Muscle layer of duodenum (tissue), 2 donors: Measurements from ENCODE around the gene FAM53B.

Experiments used
- H3K27ac ChIP-seq: one replicate; pipeline ENCODE4 v1.7.0; 2013; ENCODE audit warnings: mild to moderate bottlenecking, low read length
- H3K27me3 ChIP-seq: one replicate; pipeline ENCODE4 v1.7.0; 2013; ENCODE audit warnings: low read depth, mild to moderate bottlenecking, control low read depth, low read length
- H3K36me3 ChIP-seq, 2 donors: one replicate each; pipeline ENCODE4 v1.7.0; 2013; ENCODE audit warnings: low read length in 2 of 2, control low read depth in 1 of 2, mild to moderate bottlenecking in 1 of 2; ENCODE audit not compliant: insufficient read depth in 2 of 2, control insufficient read depth in 1 of 2
- H3K4me1 ChIP-seq, 2 donors: one replicate each; pipeline ENCODE4 v1.7.0; 2013; ENCODE audit warnings: low read length in 2 of 2, mild to moderate bottlenecking in 2 of 2, control low read depth in 1 of 2, moderate library complexity in 1 of 2; ENCODE audit not compliant: insufficient read depth in 2 of 2, control insufficient read depth in 1 of 2
- H3K4me3 ChIP-seq, 2 donors: one replicate each; pipeline ENCODE4 v1.7.0; 2013; ENCODE audit warnings: low read length in 2 of 2, low read depth in 1 of 2, mild to moderate bottlenecking in 1 of 2
- H3K9me3 ChIP-seq, 2 donors: one replicate each; pipeline ENCODE4 v1.7.0; 2013; ENCODE audit warnings: low read length in 2 of 2, control low read depth in 1 of 2, mild to moderate bottlenecking in 1 of 2; ENCODE audit not compliant: control insufficient read depth in 1 of 2
- donor health status: healthy.

Gene FAM53B

DNA sequence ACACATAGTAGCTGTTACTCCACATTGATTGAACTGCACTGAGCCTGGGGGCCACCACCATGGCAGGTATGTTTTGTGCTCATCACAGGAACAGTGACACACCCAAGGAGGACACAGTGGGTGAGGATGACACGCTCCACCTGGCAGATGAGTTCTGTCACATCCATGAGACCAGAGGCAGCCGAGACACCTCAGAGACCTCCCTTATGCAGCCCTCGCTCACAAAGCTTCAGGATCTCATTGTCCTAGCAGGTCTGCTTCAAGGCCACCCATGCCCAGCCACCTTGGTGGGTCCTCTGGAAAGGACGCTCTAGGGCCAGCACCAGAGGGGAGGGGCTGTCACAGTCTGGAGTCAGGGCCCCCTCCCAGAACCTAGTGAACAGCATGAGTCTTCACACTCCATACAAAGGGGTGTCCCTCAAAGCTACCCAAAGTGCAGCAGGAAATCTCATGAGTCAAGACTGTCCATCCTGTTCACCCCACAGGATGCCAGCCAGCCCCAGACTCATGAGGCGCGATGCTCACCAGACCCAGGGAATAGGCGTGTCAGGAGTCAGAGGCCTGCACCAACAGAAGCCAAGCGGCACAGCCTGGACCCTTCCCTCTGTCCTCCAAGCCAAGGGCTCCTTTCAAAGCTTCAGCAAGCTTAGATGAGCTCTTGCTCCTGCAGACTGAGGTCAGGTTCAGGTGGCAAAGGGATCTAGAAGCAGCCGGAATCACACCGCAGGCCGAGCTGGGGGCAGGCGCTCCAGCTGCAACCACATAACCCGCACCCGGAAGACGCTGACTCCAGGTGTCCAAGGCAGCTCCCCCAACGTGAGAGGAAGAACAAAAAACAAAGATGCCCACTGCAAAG, 9.6 kb downstream of the FAM53B start:
- peaks cover 71 to 80% of the 10 kb centered on the region in 2 donors for H3K4me1 ChIP-seq
- no peaks in the 10 kb centered on the region for H3K27me3 ChIP-seq
- H3K4me3 ChIP-seq, result no peak overlapping the region
- H3K36me3 ChIP-seq, result no peaks in the 10 kb centered on the region
- H3K9me3 ChIP-seq, result no peaks in the 10 kb centered on the region
- H3K27ac ChIP-seq, result peak overlapping the region; percentile 24

DNA sequence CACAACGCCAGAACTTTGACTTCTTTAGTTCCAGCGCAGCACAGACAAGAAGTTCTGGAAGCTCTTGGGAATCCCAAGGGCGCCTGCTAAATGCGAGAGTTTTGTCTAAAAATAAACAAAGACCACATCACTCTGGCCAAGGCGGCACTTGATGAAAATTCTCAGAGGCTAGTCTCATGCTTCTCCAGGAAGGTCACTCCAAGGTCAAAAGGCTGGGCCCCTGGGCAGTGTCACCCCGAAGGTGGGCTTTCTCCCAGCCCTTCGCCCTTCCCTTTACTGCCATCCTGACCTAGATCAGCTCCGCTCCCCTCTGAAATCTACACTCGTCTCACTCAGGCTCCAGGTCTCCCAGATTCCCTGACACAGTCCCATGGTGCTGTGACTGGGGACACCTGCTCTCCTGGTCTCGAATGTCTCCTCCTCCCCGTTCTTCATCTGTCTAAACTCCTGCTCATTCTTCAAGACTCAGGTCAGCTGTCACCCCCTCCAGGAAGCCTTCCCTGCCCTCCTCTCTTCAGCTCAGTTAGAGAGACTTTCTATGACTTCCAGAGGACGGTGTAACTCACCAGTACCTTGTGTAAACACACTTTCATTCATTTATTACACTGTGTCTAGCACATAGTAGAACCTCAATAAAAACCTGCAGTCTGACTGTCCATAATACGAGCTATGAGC, 10.5 kb downstream of the FAM53B start:
- H3K9me3 ChIP-seq, result no peaks in the 10 kb centered on the region
- H3K36me3 ChIP-seq, result no peaks in the 10 kb centered on the region
- peaks cover 71 to 80% of the 10 kb centered on the region in 2 donors for H3K4me1 ChIP-seq
- H3K27me3 ChIP-seq, result no peaks in the 10 kb centered on the region
- H3K4me3 ChIP-seq, result peak overlapping the region in 1 of 2 donors; percentile 25
- H3K27ac ChIP-seq, result peak overlapping the region; percentile 70

DNA sequence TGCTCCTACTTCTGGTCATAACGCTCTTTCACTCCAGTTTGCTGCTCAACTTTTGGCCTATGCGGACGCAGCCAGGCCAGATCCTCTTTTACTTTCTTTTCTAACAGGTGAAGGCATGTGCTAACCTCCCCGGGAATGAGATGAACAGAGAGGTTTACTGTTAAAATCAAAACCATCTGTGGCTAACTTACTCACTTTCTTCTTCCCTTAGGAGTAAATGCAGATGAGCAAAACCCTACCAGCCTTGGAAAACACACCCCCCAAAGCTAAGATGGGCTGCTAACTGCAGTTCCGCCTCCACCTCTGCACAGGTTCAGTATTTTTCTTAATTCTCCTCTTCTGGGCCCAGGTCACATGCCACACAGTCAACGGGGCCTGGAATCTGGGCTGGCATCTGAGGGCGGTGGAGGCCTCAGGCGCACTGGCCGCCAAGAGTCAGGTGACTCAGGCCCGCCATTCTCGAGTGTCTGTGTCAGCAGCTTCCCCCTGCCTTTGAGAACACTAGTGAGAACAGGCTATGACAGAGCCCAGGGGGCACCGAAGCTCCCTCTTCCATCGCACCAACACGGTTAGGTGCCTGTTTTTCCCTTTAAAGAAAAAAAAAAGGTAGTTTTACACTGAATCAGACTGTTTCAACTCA, 11.1 kb downstream of the FAM53B start:
- H3K4me1 ChIP-seq, result peaks cover 73 to 80% of the 10 kb centered on the region in 2 donors
- H3K9me3 ChIP-seq, result no peaks in the 10 kb centered on the region
- no peaks in the 10 kb centered on the region for H3K27me3 ChIP-seq
- peak overlapping the region in 1 of 2 donors; percentile 25 for H3K4me3 ChIP-seq
- no peaks in the 10 kb centered on the region for H3K36me3 ChIP-seq
- peak overlapping the region; percentile 70 for H3K27ac ChIP-seq

DNA sequence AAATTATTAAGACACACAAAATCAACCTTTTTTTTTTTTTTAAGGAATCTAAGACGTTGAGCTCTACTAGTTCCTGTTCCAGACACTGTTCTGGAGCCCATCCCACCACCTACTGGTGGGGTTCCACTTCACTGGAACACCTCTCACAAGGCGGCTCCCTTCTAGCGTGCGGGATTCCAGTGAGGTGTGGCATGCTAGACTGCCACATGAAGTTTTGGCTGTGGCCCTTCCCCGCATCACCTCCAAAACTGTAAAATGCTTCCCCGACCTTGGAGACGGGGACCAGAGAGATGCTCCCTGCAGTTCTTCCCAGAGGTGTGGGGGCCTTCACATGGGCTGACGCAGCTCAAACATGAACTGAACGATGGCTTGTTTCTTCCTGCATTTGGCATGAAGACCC, 12.6 kb downstream of the FAM53B start:
- H3K4me1 ChIP-seq, result peaks cover 61 to 77% of the 10 kb centered on the region in 2 donors

DNA sequence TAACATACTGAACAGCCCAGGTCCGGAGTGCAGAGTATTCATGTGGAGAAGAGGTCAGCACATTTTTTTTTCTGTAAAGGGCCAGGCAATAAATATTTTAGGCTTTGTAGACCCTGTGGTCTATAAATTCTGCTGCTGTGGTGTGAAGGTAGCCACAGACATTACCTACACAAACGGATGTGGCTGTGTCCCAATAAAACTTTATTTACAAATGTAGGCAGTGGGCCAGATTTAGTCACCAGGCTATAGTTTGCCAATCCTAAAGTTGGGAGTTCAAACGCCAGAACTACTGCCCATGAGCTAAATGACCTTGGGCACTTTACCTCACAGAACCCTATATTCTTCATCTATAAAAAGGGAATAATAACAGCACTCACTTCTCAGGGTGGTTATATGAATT, 13.4 kb downstream of the FAM53B start:
- peaks cover 54 to 74% of the 10 kb centered on the region in 2 donors for H3K4me1 ChIP-seq
- no peaks in the 10 kb centered on the region for H3K27me3 ChIP-seq
- no peaks in the 10 kb centered on the region for H3K36me3 ChIP-seq
- no peak overlapping the region for H3K27ac ChIP-seq
- H3K4me3 ChIP-seq, result no peak overlapping the region
- no peaks in the 10 kb centered on the region for H3K9me3 ChIP-seq

More for the DNA sequence above, 12.6 kb downstream of the FAM53B start:
- Histone ChIP-seq H3K27me3 (no peaks in the 10 kb centered on the region), H3K9me3 (no peaks in the 10 kb centered on the region), H3K36me3 (no peaks in the 10 kb centered on the region), H3K27ac (no peak overlapping the region), H3K4me3 (no peak overlapping the region)

DNA sequence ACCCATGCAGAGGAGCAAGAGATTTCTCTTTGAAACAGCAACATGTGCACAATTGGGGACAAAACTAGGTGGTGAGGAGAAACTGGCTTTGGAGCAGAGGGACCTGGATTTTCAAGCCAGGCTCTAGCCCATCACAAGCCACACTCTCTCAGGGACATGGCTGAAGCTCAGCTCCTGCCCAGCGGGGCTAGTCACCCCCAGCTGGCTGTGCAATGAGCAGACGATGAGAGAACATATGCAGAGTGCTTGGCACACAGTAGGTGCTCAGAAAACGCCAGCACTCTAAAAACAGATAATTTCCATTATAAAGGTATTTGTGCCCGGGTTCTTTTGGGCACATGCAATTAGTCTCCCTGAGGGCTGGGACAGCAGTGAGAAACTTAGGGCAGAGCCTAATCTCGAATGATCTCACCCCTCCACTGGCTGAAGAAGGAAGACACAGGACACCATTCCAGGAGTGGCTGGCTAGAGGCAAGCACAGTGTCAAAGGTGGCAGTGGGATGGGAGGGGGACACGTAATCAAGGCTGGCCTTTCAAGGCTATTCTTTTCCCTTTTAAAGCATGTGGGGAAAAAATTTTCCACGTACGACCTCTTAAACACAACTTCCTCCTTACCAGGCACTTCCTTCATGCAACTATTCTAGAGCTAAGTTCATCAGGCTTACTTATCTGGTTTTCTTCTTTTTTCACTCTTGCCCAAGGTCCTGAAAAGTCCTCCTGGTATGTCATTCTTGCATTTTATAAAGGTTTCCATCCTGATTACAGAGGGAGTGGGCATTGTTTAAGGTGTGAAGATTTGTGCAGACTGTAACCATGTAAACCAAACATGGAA, 15.1 kb downstream of the FAM53B start:
- H3K9me3 ChIP-seq, result no peaks in the 10 kb centered on the region
- no peak overlapping the region for H3K4me3 ChIP-seq
- H3K36me3 ChIP-seq, result no peaks in the 10 kb centered on the region
- H3K27ac ChIP-seq, result peak overlapping the region; percentile 56
- peaks cover 51 to 65% of the 10 kb centered on the region in 2 donors for H3K4me1 ChIP-seq
- H3K27me3 ChIP-seq, result no peaks in the 10 kb centered on the region

DNA sequence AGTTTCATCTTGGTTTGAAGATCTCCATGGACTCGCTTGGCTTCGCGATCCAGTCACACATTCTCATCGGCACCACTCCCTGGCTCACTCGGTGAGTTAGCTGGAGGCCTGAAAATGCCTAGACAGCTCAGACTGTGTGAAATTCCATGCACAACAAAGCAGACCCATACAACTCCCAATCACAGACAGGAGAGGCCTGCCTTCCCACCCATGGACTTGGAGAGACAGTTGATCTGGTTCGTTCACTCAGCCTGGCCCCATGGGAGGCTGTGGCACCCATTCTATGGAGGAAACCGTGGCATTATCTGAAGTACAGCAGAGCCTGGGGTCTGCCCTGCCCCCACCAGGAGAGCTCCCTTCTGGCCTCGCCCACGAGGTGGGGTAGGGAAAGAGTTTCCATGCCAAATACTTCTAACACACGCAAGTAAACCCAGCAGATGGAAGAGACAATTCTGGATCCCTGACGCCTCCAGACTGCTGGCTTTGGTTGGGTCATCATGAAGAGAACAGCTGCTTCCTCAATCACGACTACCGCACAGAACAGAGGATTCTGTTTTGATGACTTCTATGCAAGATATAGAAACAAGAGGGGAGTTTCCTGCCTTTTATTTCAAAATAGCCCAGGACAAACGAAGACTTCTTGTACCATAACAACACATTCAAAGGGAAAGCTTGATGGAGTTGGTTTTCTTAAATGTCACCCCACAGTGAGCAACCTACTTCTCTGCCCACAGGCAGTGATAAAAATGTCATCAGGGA, 15.9 kb downstream of the FAM53B start:
- H3K4me1 ChIP-seq, result peaks cover 51 to 65% of the 10 kb centered on the region in 2 donors
- peak overlapping the region; percentile 56 for H3K27ac ChIP-seq
- H3K27me3 ChIP-seq, result no peaks in the 10 kb centered on the region
- H3K36me3 ChIP-seq, result no peaks in the 10 kb centered on the region
- H3K9me3 ChIP-seq, result no peaks in the 10 kb centered on the region
- H3K4me3 ChIP-seq, result no peak overlapping the region

DNA sequence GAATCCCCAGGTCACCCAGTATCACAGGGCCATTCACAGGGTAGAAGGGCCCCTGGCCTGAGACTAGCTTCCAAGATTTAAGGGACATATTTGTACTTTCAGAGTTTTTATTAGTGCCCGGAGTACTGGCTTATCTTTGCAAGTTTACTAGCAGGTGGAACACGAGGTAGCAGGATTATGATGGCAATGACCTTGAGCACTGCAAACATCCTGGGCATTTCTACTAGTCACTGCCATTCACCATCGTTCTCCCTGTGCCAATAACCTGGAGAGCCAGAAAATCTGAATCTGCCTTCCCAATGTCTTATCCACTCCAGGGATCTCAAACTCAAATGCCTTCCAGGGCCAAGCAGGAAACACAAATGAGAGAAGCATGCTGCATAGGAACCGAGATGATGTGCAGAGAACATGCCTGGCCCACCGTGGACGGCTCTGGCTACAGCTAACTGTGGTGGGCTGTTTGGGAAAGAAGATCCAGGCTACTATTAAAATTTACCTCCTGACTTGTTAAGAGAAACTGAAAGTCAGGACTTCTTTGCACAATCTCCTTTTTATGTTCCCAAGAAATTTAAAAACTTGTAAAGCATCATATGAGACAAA, 16.7 kb downstream of the FAM53B start:
- Histone ChIP-seq H3K9me3 (no peaks in the 10 kb centered on the region), H3K4me1 (peaks cover 51 to 65% of the 10 kb centered on the region in 2 donors), H3K27ac (peak overlapping the region; percentile 37)

DNA sequence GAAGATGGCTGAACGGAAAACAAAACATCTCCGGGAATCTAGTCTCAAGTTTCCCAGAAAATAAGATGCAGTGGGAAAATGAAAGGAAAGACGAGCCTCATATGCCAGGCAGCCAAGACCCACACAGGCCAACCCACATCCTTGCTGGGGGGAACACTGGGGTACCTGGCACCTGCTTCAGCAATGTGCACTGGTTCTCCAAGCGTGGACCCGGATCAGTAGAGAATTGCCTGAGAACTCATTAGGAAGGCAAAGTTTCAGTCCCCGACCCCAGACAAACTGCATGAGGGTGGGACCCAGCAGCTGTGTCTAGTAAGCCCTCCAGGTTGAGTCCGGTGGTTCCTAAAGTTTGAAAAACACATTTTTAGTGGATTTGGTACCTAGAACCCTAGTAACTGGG, 18.4 kb downstream of the FAM53B start:
- Histone ChIP-seq H3K36me3 (no peaks in the 10 kb centered on the region), H3K27ac (no peak overlapping the region), H3K9me3 (no peaks in the 10 kb centered on the region), H3K4me1 (peaks cover 58 to 71% of the 10 kb centered on the region in 2 donors), H3K4me3 (no peak overlapping the region), H3K27me3 (no peaks in the 10 kb centered on the region)

More for the DNA sequence above, 16.7 kb downstream of the FAM53B start:
- H3K4me3 ChIP-seq, result no peak overlapping the region
- no peaks in the 10 kb centered on the region for H3K27me3 ChIP-seq
- H3K36me3 ChIP-seq, result no peaks in the 10 kb centered on the region

DNA sequence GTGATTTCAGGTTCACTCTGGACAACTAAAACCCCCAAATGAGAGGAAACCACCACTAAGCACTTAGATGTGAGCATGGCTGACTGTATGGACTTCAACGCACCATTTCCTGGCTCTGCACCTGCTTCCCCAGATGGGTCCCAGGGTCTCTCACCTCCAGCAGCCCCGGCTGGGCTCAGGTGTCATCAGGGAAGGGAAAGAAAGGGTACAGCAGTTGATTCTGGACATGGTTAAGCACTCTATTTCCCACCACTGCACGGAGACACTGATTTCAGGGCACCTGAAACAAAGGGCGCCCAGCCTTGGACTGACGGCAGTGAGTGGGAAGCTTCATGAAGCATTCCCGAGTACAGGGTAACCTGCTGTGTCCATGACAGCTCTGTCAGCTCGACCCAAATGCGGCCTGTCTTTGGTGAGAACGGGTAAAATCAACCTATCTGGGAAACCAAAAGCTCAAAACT, 19.0 kb downstream of the FAM53B start:
- no peaks in the 10 kb centered on the region for H3K36me3 ChIP-seq

More for the DNA sequence above, 19.0 kb downstream of the FAM53B start:
- H3K4me1 ChIP-seq, result peaks cover 52 to 75% of the 10 kb centered on the region in 2 donors
- H3K9me3 ChIP-seq, result no peaks in the 10 kb centered on the region
- no peaks in the 10 kb centered on the region for H3K27me3 ChIP-seq
- no peak overlapping the region for H3K4me3 ChIP-seq
- H3K27ac ChIP-seq, result peak overlapping the region; percentile 68
